ENCODE data around the gene NPLOC4.
"Not testable (repeated sequence)": the region's sequence is repeated elsewhere in the genome, so short reads cannot be mapped to it uniquely, and the experiment has no call there.

NPLOC4 gene

GRCh38 chr17:81636505-81637288 is at the start of gene NPLOC4, which contains the start of gene TSPAN10:
TSS of gene NPLOC4 (minus strand) at chr17:81637112. CDS start at chr17:81636930, 182 bp downstream.
TSS of gene TSPAN10 (plus strand) at chr17:81637196. CDS start at chr17:81642413, 5,217 bp downstream.
- peak; percentile 100 for DNase-seq (ENCODE audit: low spot score)

GRCh38 chr17:81686614-81687013 is 49.7 kb upstream of the NPLOC4 start:
- no peak for DNase-seq (ENCODE audit: low spot score)

- no peak for DNase-seq (ENCODE audit: low spot score)
Observed at GRCh38 chr17:81685108-81685507, 48.2 kb upstream of the NPLOC4 start.

GRCh38 chr17:81684442-81684911 is 47.6 kb upstream of the NPLOC4 start:
- DNase-seq (ENCODE audit: low spot score) = no peak

- DNase-seq (ENCODE audit: low spot score) = peak; percentile 100
Observed at GRCh38 chr17:81683584-81684441, 46.9 kb upstream of the NPLOC4 start, which contains the start of the genes ARL16 and HGS. TSS of gene ARL16 (minus strand) at chr17:81683797. CDS start at chr17:81683753, 44 bp downstream. TSS of gene HGS (plus strand) at chr17:81684011. CDS start at chr17:81684067, 56 bp downstream.

GRCh38 chr17:81683208-81683583 is 46.3 kb upstream of the NPLOC4 start:
- no peak for DNase-seq (ENCODE audit: low spot score)

- no peak for DNase-seq (ENCODE audit: low spot score)
Observed at GRCh38 chr17:81682565-81683207, 45.8 kb upstream of the NPLOC4 start.

GRCh38 chr17:81681672-81682071 is 44.8 kb upstream of the NPLOC4 start:
- no peak for DNase-seq (ENCODE audit: low spot score)

- DNase-seq (ENCODE audit: low spot score) = no peak
Observed at GRCh38 chr17:81680150-81680549, 43.2 kb upstream of the NPLOC4 start.

- no peak for DNase-seq (ENCODE audit: low spot score)
Observed at GRCh38 chr17:81676906-81677305, 40.0 kb upstream of the NPLOC4 start.

GRCh38 chr17:81675515-81676221 is 38.8 kb upstream of the NPLOC4 start:
- not testable (repeated sequence) for DNase-seq (ENCODE audit: low spot score)

GRCh38 chr17:81673561-81674258 is 36.8 kb upstream of the NPLOC4 start:
- no peak for DNase-seq (ENCODE audit: low spot score)

GRCh38 chr17:81672954-81673353 is 36.0 kb upstream of the NPLOC4 start:
- DNase-seq (ENCODE audit: low spot score) = no peak

GRCh38 chr17:81672504-81672903 is 35.6 kb upstream of the NPLOC4 start:
- DNase-seq (ENCODE audit: low spot score) = no peak

- DNase-seq (ENCODE audit: low spot score) = peak; percentile 75
Observed at GRCh38 chr17:81667754-81668153, 30.8 kb upstream of the NPLOC4 start.

- DNase-seq (ENCODE audit: low spot score) = peak; percentile 100
Observed at GRCh38 chr17:81666342-81667191, 29.7 kb upstream of the NPLOC4 start, which contains the start of the genes CCDC137 and OXLD1. TSS of gene CCDC137 (plus strand) at chr17:81666737. CDS start at chr17:81666767, 30 bp downstream. TSS of gene OXLD1 (minus strand) at chr17:81666605. CDS start at chr17:81666577, 28 bp downstream.

GRCh38 chr17:81666092-81666341 is 29.1 kb upstream of the NPLOC4 start:
- DNase-seq (ENCODE audit: low spot score) = no peak

GRCh38 chr17:81665205-81666091 is 28.5 kb upstream of the NPLOC4 start:
- no peak for DNase-seq (ENCODE audit: low spot score)

GRCh38 chr17:81664051-81664470 is 27.1 kb upstream of the NPLOC4 start:
- no peak for DNase-seq (ENCODE audit: low spot score)

Measured in D341Med (cell line).